GM13976 (cell line): ENCODE results near the gene GHITM.

ENCODE experiments used
- DNase-seq: peaks from one replicate; pipeline ENCODE4 v3.0.0; 2012; ENCODE audit warnings: low spot score
- in situ Hi-C: fragments of 300-500 bp; cut with MboI; formaldehyde crosslinking; loops from one replicate; pipeline ENCODE4 v1.12.0; 2022; ENCODE audit warnings: low sequenced_read_pairs, mixed read lengths, inconsistent platforms; ENCODE audit not compliant: unreplicated experiment
- TF ChIP-seq, protein P1 (sequence below): IDR thresholded peaks from 2 replicates; pipeline ENCODE4 v1.5.1; 2012; ENCODE audit warnings: borderline replicate concordance, mild to moderate bottlenecking; ENCODE audit not compliant: insufficient read depth; ENCODE audit errors: extremely low read depth, missing control alignments, control extremely low read depth

The GHITM gene

DNA sequence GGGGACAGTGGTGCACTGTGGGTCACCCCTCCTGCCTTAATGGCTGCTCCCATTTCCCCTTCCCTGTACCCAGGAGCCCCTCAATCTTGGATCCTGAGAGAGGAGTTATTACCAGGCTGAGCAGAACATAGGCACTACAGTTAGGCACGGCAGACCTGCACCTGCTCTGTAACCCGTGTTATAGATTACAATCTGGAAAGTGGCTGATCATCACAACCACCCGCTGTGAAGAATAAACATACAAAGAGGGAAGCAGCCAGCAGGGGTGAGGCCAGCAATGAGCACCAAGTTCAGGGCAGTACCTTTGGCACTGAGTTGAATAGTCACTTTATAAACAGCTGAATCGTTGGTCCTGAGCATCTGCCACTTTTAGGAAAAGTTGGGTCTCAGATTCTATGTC, 56.8 kb downstream of the GHITM start:
- in situ Hi-C loops, result no loop called here
- TF ChIP-seq, protein P1, sequence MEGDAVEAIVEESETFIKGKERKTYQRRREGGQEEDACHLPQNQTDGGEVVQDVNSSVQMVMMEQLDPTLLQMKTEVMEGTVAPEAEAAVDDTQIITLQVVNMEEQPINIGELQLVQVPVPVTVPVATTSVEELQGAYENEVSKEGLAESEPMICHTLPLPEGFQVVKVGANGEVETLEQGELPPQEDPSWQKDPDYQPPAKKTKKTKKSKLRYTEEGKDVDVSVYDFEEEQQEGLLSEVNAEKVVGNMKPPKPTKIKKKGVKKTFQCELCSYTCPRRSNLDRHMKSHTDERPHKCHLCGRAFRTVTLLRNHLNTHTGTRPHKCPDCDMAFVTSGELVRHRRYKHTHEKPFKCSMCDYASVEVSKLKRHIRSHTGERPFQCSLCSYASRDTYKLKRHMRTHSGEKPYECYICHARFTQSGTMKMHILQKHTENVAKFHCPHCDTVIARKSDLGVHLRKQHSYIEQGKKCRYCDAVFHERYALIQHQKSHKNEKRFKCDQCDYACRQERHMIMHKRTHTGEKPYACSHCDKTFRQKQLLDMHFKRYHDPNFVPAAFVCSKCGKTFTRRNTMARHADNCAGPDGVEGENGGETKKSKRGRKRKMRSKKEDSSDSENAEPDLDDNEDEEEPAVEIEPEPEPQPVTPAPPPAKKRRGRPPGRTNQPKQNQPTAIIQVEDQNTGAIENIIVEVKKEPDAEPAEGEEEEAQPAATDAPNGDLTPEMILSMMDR, result no peak
- no peak for DNase-seq

DNA sequence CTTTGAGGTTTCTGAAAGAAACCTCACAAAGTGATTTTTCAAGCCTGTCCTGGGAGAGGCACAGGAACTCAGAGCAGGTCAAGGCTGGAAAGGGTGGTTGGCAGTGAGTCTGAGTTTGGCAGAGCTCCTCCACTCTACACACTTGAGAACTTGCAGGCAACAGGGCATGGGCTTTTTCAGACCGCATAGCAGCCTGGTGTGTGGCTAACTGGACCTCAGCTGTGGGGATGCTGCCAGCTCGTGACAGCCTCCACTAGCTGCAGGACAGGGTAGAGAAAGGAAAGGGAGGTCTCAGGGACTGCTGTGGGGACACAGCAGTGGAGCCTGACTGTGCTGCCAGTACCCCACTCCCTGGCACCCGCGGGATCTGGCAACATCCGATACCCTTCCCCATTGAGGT, 57.6 kb downstream of the GHITM start:
- no peak for DNase-seq
- TF ChIP-seq, protein P1, result no peak
- in situ Hi-C loops, result no loop called here

- no peak for DNase-seq
- TF ChIP-seq, protein P1, result no peak
- in situ Hi-C loops, result no loop called here
Observed at GRCh38 chr10:84197643-84198042, 58.3 kb downstream of the GHITM start.

DNA sequence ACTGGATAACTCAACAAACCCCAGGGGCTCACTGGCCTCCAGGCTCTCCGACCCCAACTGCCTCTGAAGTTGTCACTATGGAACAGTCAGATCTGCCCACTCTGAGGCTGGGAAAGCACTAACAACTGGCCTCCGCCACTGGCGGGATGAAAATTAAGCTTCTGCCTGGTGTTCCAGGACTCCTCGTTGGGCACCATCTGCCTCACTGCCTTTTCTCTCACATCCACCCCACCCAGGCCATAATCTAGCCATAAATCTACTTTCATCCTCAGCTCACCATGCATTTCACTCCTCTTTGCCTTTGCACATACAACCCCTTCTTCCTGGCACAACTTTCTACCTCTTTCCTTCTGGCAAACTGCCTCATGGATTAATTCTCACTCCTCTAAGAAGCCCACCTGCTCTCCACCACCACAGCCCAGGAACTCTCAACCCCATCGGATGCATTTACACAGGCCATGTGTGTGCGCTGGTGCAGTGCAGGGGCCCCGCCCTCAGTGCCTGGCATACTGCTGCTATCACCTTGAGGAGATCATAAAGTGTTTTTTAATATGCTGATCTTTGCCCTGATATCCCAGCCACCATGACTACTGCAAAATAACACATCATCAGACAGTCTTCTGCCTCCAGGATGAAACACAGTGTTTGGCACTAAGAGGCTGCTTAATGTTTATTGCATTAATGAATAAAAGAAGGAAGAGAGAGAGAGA, 59.1 kb downstream of the GHITM start:
- TF ChIP-seq, protein P1, result no peak
- DNase-seq, result no peak
- in situ Hi-C loops, result no loop called here

DNA sequence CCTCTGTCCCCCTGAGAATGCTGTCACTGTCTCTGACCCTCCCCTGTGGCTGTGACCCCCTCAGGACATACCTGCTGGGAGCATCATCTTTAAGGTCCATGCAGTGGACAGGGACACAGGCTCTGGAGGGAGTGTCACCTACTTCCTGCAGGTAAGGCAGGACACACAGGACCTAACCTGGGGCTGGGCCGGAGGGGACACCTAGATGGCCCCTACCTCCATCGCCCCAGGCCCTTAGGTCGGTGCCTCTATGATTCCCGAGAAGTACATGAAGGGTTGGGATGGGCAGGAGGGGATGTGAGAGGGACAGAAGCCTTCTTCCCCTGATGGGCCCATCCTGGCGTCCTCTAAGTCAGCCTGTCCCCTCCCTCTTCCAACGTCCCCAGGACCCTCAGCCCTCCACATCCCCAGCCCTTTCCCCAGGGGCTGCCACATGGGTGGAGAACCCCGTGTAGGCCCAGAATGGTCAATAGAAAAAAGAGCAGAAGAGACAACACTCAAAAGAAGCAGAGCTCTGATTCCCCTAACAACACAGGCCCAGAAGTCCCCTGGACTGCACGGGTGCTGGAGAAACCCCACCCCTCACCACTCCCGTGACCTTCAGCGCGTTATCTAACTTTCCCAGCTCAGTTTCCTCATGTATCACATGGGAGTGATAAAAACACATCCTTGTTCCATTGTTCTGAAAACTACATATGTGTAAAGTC, 61.4 kb downstream of the GHITM start:
- no peak for DNase-seq

GRCh38 chr10:84201244-84201606, 61.9 kb downstream of the GHITM start:
- in situ Hi-C loops, result loop anchor here (10.0 kb wide), 1 partner anchor 56 kb away; no protein-coding TSS in a partner anchor
- DNase-seq, result no peak
- TF ChIP-seq, protein P1, result no peak

More for the DNA sequence above, 61.4 kb downstream of the GHITM start:
- in situ Hi-C loops, result loop anchor here (10.0 kb wide), 1 partner anchor 56 kb away; no protein-coding TSS in a partner anchor
- TF ChIP-seq, protein P1, result no peak
